Cortex of kidney (tissue), 1 donor: ENCODE measurements around the gene TMEM219.

Experiments
- DNase-seq: peaks from one replicate; lab custom pipeline; 2025; lab: John Stamatoyannopoulos, UW

The TMEM219 gene

GRCh38 chr16:29982560-29983419, 20.9 kb downstream of the TMEM219 start:
- no peak for DNase-seq

- DNase-seq = no peak
Measured at GRCh38 chr16:29983420-29984136, 21.7 kb downstream of the TMEM219 start.

- DNase-seq = no peak
Measured at GRCh38 chr16:29984137-29984763, 22.4 kb downstream of the TMEM219 start.

GRCh38 chr16:29984764-29985147, 22.9 kb downstream of the TMEM219 start:
- DNase-seq = no peak

DNA sequence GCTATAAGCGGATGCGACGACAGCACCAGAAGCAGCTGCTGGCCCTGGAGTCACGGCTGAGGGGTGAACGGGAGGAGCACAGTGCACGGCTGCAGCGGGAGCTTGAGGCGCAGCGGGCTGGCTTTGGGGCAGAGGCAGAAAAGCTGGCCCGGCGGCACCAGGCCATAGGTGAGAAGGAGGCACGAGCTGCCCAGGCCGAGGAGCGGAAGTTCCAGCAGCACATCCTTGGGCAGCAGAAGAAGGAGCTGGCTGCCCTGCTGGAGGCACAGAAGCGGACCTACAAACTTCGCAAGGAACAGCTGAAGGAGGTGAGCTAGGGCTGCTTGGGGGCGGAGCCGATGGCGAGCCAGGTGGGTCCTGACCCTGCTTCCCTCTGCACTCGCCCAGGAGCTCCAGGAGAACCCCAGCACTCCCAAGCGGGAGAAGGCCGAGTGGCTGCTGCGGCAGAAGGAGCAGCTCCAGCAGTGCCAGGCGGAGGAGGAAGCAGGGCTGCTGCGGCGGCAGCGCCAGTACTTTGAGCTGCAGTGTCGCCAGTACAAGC, 23.5 kb downstream of the TMEM219 start:
- DNase-seq = no peak

- no peak for DNase-seq
Measured at GRCh38 chr16:29986231-29986630, 24.4 kb downstream of the TMEM219 start.

DNA sequence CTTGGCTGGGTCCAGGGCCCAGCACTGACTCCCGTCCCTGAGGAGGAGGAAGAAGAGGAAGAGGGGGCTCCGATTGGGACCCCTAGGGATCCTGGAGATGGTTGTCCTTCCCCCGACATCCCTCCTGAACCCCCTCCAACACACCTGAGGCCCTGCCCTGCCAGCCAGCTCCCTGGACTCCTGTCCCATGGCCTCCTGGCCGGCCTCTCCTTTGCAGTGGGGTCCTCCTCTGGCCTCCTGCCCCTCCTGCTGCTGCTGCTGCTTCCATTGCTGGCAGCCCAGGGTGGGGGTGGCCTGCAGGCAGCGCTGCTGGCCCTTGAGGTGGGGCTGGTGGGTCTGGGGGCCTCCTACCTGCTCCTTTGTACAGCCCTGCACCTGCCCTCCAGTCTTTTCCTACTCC, 25.1 kb downstream of the TMEM219 start:
- DNase-seq = no peak

DNA sequence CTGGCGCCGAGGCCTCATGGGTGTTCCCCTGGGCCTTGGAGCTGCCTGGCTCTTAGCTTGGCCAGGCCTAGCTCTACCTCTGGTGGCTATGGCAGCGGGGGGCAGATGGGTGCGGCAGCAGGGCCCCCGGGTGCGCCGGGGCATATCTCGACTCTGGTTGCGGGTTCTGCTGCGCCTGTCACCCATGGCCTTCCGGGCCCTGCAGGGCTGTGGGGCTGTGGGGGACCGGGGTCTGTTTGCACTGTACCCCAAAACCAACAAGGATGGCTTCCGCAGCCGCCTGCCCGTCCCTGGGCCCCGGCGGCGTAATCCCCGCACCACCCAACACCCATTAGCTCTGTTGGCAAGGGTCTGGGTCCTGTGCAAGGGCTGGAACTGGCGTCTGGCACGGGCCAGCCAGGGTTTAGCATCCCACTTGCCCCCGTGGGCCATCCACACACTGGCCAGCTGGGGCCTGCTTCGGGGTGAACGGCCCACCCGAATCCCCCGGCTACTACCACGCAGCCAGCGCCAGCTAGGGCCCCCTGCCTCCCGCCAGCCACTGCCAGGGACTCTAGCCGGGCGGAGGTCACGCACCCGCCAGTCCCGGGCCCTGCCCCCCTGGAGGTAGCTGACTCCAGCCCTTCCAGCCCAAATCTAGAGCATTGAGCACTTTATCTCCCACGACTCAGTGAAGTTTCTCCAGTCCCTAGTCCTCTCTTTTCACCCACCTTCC, 25.6 kb downstream of the TMEM219 start:
- no peak for DNase-seq

GRCh38 chr16:29988346-29989075, 26.6 kb downstream of the TMEM219 start:
- DNase-seq = no peak

DNA sequence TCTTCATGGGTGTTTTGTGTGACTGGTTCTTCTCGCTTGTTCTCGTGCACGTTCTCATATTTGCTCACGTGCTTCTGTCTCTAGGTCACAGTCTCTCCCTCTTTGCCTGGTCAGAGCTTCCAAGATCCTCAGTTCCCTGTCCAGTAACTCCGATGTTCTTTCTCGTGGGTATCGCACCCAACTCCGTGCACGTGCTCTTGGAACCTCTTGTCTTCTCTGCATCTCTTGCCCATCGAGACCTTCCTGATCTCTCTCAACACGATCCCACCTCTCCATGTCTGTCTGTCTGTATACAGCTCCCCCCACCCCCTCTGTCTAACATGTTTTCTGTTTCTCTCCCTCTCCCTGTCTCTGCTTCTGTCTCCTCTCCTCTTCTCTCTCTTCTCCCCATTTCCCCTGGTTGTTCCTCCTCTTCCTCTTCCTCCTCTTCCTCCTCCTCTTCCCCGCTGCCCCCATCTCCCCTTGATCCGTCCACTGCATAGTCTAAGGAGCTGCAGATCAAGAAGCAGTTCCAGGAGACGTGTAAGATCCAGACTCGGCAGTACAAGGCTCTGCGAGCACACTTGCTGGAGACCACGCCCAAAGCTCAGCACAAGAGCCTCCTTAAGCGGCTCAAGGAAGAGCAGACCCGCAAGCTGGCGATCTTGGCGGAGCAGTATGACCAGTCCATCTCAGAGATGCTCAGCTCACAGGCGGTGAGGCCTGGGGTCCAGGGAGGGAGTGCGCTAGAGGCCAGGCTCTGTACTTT, 27.4 kb downstream of the TMEM219 start:
- DNase-seq = no peak

DNA sequence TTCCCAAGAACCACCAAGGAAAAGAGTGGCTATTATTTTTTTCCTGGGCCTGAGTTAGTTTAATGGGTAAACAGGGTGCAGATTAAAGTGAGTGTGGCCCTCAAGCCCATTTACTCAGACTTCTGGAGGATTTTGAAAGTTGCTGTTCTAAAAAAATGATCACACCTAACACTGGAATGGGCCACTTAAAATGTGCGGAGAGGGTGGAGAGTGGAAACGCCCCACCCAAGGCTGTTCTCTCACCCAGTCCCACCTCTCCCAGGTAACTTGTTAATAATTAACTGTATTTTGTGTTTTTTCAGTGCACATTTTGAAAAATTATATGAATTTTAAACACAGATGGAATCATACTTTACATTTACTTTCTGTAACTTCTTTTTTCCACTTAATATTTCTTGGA, 28.2 kb downstream of the TMEM219 start:
- DNase-seq = no peak

- no peak for DNase-seq
Measured at GRCh38 chr16:29990883-29991570, 29.1 kb downstream of the TMEM219 start.

DNA sequence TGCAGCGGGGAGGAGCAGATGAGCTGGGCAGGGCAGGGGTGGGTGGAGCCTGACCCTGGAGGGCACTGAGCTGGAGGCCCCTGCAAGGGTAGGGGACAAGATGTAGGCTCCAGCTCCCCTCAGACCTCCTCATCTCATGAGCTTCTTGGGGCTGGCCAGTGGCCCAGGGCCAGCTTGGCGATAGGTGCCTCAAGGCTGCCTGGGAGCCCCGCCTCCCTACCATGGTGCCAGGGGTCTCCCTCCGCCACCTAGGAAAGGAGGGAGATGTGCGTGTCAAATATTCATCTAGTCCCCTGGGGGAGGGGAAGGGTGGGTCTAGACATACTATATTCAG, 29.7 kb downstream of the TMEM219 start:
- DNase-seq = no peak

- DNase-seq = no peak
Measured at GRCh38 chr16:29992344-29992967, 30.6 kb downstream of the TMEM219 start.

- DNase-seq = no peak
Measured at GRCh38 chr16:29993191-29993902, 31.5 kb downstream of the TMEM219 start.

GRCh38 chr16:29993903-29994599, 32.2 kb downstream of the TMEM219 start:
- DNase-seq = no peak

- no peak for DNase-seq
Measured at GRCh38 chr16:29994600-29995323, 32.9 kb downstream of the TMEM219 start.
